HUDEP-2 (cell line): Measurements from ENCODE around the gene ADCY6.

Experiments
- DNase-seq, 76 experiments: peaks; one replicate each; lab custom pipeline; 2025; ENCODE audit not compliant: unreplicated experiment in 76 of 76; lab: John Stamatoyannopoulos, UW

The ADCY6 gene

GRCh38 chr12:48788854-48789775, at the start of gene ADCY6:
TSS of gene ADCY6 (minus strand) at chr12:48789089. CDS start at chr12:48783434, 5,655 bp downstream.
- no peak for DNase-seq

- no peak for DNase-seq
These were observed 49.2 kb upstream of the ADCY6 start for GRCh38 chr12:48838048-48838447.

- no peak for DNase-seq
These were observed 43.6 kb upstream of the ADCY6 start for GRCh38 chr12:48832321-48833060.

GRCh38 chr12:48831257-48831656, 42.4 kb upstream of the ADCY6 start:
- DNase-seq: no peak

GRCh38 chr12:48828841-48829575, 40.1 kb upstream of the ADCY6 start:
- DNase-seq: no peak

- DNase-seq: no peak
These were observed 39.4 kb upstream of the ADCY6 start for GRCh38 chr12:48828293-48828692.

GRCh38 chr12:48827513-48828096, 38.7 kb upstream of the ADCY6 start:
- no peak for DNase-seq

- no peak for DNase-seq
These were observed 38.1 kb upstream of the ADCY6 start for GRCh38 chr12:48827026-48827425.

GRCh38 chr12:48826209-48826855, 37.4 kb upstream of the ADCY6 start:
- no peak for DNase-seq

GRCh38 chr12:48824905-48825304, 36.0 kb upstream of the ADCY6 start:
- DNase-seq: no peak

- no peak for DNase-seq
These were observed 35.2 kb upstream of the ADCY6 start for GRCh38 chr12:48824112-48824511.

- no peak for DNase-seq
These were observed 34.4 kb upstream of the ADCY6 start for GRCh38 chr12:48823281-48823680.

GRCh38 chr12:48822711-48823110, 33.8 kb upstream of the ADCY6 start:
- DNase-seq: no peak

GRCh38 chr12:48822139-48822538, 33.2 kb upstream of the ADCY6 start:
- no peak for DNase-seq

- no peak for DNase-seq
These were observed 31.3 kb upstream of the ADCY6 start for GRCh38 chr12:48819986-48820725.

- DNase-seq: no peak
These were observed 30.1 kb upstream of the ADCY6 start for GRCh38 chr12:48818831-48819590.

GRCh38 chr12:48817873-48818830, 29.3 kb upstream of the ADCY6 start, which contains the start of gene CACNB3:
TSS of gene CACNB3 (plus strand) at chr12:48818496. CDS start at chr12:48818930, 434 bp downstream.
- DNase-seq: peak in 26 of 76 experiments; percentile 3 to 41 (median 21)
